SKM-1 treated with dmso at 0.1 percent for 144 hours (cell line): ENCODE measurements around the gene SFT2D1.

Source experiments
- DNase-seq: peaks from one replicate; lab custom pipeline; 2025; ENCODE audit not compliant: unreplicated experiment; lab: John Stamatoyannopoulos, UW

SFT2D1 gene

GRCh38 chr6:166278579-166279392, 63.6 kb downstream of the SFT2D1 start:
- no peak for DNase-seq

GRCh38 chr6:166277892-166278578, 64.3 kb downstream of the SFT2D1 start:
- DNase-seq, result no peak

GRCh38 chr6:166277018-166277417, 65.3 kb downstream of the SFT2D1 start:
- DNase-seq, result no peak

GRCh38 chr6:166275714-166276166, 66.6 kb downstream of the SFT2D1 start:
- peak; percentile 56 for DNase-seq

GRCh38 chr6:166274739-166275370, 67.5 kb downstream of the SFT2D1 start:
- DNase-seq, result no peak

GRCh38 chr6:166274163-166274562, 68.2 kb downstream of the SFT2D1 start:
- no peak for DNase-seq

GRCh38 chr6:166271376-166271765, 71.0 kb downstream of the SFT2D1 start:
- DNase-seq, result no peak

GRCh38 chr6:166270706-166271375, 71.5 kb downstream of the SFT2D1 start:
- no peak for DNase-seq
